Measurements from ENCODE around the gene MLLT10. TPM values are rescaled to one million over a fixed set of nuclear protein-coding genes. Genes with fewer than 3 reads are reported as not detected.

MLLT10 gene
- total and polyA plus RNA-seq, 12 donors: 15.8 to 49.1 (median 29.8) TPM

DNA sequence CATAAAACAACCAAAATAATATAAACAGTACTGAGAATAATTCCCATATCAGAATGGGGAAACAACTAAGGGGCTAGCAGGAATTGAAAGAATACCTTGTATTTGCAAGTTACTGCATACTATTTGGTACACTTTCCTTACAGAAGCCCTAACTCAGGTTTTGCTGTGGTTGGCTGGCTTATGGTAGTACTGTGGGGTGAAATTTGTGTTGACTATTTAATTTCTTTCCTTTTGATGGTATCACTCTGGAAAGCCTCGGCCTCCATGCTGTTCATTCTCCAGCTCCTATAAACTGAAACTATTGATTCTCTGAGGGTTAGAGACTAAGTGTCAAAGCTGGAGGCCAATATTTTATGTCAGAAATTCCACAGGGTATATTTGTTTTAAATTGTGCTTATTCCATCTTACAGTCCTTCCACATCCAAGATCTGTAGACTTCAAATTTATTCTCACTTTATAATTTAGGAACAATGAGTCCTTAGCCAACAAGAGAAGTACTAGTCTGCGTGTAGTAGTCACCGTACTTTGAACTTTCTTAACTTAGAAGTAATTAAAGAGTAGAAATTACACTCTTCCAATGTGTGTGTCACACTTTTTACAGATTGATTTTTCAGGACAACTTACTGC, 22.0 kb upstream of the MLLT10 start:
- no peak for DNase-seq
- WGBS, 4 donors: 94 to 96% (median 95%) methylated on average over 3 of the region's 3 CpGs
- Histone ChIP-seq H3K36me3 (replicated peaks in 1 of 2) (no peaks in the 10 kb centered on the region), H3K27me3 (no peaks in the 10 kb centered on the region), H3K9me3 (replicated peaks in 1 of 3) (no peaks in the 10 kb centered on the region), H3K4me1 (replicated peaks in 1 of 2) (peaks cover 7 to 11% of the 10 kb centered on the region in 2 donors), H3K27ac (no peak overlapping the region), H3K4me3 (no peak overlapping the region)
- intact Hi-C loops (cut with DNase I): no loop called here
- no peak for TF ChIP-seq POLR2A (IDR thresholded peaks at IDR 0.05)
- TF ChIP-seq, protein P1, sequence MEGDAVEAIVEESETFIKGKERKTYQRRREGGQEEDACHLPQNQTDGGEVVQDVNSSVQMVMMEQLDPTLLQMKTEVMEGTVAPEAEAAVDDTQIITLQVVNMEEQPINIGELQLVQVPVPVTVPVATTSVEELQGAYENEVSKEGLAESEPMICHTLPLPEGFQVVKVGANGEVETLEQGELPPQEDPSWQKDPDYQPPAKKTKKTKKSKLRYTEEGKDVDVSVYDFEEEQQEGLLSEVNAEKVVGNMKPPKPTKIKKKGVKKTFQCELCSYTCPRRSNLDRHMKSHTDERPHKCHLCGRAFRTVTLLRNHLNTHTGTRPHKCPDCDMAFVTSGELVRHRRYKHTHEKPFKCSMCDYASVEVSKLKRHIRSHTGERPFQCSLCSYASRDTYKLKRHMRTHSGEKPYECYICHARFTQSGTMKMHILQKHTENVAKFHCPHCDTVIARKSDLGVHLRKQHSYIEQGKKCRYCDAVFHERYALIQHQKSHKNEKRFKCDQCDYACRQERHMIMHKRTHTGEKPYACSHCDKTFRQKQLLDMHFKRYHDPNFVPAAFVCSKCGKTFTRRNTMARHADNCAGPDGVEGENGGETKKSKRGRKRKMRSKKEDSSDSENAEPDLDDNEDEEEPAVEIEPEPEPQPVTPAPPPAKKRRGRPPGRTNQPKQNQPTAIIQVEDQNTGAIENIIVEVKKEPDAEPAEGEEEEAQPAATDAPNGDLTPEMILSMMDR (IDR thresholded peaks at IDR 0.05): no peak

GRCh38 chr10:21512573-21513404, 21.2 kb upstream of the MLLT10 start:
- Histone ChIP-seq H3K27ac (no peak overlapping the region), H3K9me3 (replicated peaks in 1 of 3) (no peaks in the 10 kb centered on the region), H3K27me3 (no peaks in the 10 kb centered on the region), H3K4me3 (no peak overlapping the region), H3K4me1 (replicated peaks in 1 of 2) (peaks cover 7 to 11% of the 10 kb centered on the region in 2 donors), H3K36me3 (replicated peaks in 1 of 2) (no peaks in the 10 kb centered on the region)
- intact Hi-C loops (cut with DNase I): no loop called here
- no peak for TF ChIP-seq POLR2A (IDR thresholded peaks at IDR 0.05)
- WGBS, 4 donors: 93 to 96% (median 94%) methylated on average over 2 of the region's 2 CpGs
- DNase-seq: no peak

- H3K4me3 ChIP-seq: no peak overlapping the region
- 91 to 98% (median 95%) methylated on average over 1 of the region's 1 CpG for WGBS, 4 donors
- H3K27me3 ChIP-seq: no peaks in the 10 kb centered on the region
- H3K27ac ChIP-seq: no peak overlapping the region
- no peaks in the 10 kb centered on the region for H3K9me3 ChIP-seq (replicated peaks in 1 of 3)
- no peak for DNase-seq
- TF ChIP-seq, protein P1 (IDR thresholded peaks at IDR 0.05): no peak
- TF ChIP-seq POLR2A (IDR thresholded peaks at IDR 0.05): no peak
- peaks cover 7 to 11% of the 10 kb centered on the region in 2 donors for H3K4me1 ChIP-seq (replicated peaks in 1 of 2)
- intact Hi-C loops (cut with DNase I): no loop called here
- H3K36me3 ChIP-seq (replicated peaks in 1 of 2): no peaks in the 10 kb centered on the region
Measured at GRCh38 chr10:21513405-21513788, 20.6 kb upstream of the MLLT10 start.

GRCh38 chr10:21514129-21514817, 19.8 kb upstream of the MLLT10 start:
- no peaks in the 10 kb centered on the region for H3K36me3 ChIP-seq (replicated peaks in 1 of 2)
- no peak overlapping the region for H3K27ac ChIP-seq
- no peaks in the 10 kb centered on the region for H3K9me3 ChIP-seq (replicated peaks in 1 of 3)
- WGBS, 4 donors: 85 to 92% (median 86%) methylated on average over 6 of the region's 6 CpGs
- no peaks in the 10 kb centered on the region for H3K27me3 ChIP-seq
- intact Hi-C loops (cut with DNase I): no loop called here
- DNase-seq: no peak
- TF ChIP-seq, protein P1 (IDR thresholded peaks at IDR 0.05): no peak
- no peak for TF ChIP-seq POLR2A (IDR thresholded peaks at IDR 0.05)
- H3K4me3 ChIP-seq: no peak overlapping the region
- H3K4me1 ChIP-seq (replicated peaks in 1 of 2): peaks cover 8 to 14% of the 10 kb centered on the region in 2 donors

Measured in adrenal gland (tissue), 12 donors.